ENCODE data around the gene ATRAID. TPM values are rescaled to one million over a fixed set of nuclear protein-coding genes. Genes with fewer than 3 reads are reported as not detected.

The ATRAID gene
- total and polyA plus RNA-seq, 10 of the 15 experiments (the other 5 are each of a cell fraction or from before 2014, with no cell fraction given) = 65.6 to 180 (median 120) TPM

DNA sequence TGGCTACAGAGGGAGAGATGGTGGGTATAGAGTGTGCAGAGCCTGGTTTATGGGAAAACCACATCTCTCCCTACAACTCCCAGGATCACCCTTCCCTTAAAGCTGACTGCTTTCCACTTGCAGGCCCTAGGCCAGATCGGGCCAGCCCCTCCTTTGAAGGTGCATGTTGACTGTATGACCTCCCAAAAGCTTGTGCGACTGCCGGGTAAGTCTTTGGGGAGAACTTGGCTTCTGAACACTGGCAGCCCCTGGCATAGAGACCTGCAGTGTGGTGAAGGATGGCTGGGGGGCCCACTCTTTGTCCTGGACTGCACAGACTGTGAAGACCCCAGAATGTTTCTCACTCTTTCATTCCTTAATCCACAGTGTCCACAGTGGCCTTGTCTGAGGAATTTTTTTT, 24.8 kb downstream of the ATRAID start (continued):
- TF ChIP-seq, protein P1, sequence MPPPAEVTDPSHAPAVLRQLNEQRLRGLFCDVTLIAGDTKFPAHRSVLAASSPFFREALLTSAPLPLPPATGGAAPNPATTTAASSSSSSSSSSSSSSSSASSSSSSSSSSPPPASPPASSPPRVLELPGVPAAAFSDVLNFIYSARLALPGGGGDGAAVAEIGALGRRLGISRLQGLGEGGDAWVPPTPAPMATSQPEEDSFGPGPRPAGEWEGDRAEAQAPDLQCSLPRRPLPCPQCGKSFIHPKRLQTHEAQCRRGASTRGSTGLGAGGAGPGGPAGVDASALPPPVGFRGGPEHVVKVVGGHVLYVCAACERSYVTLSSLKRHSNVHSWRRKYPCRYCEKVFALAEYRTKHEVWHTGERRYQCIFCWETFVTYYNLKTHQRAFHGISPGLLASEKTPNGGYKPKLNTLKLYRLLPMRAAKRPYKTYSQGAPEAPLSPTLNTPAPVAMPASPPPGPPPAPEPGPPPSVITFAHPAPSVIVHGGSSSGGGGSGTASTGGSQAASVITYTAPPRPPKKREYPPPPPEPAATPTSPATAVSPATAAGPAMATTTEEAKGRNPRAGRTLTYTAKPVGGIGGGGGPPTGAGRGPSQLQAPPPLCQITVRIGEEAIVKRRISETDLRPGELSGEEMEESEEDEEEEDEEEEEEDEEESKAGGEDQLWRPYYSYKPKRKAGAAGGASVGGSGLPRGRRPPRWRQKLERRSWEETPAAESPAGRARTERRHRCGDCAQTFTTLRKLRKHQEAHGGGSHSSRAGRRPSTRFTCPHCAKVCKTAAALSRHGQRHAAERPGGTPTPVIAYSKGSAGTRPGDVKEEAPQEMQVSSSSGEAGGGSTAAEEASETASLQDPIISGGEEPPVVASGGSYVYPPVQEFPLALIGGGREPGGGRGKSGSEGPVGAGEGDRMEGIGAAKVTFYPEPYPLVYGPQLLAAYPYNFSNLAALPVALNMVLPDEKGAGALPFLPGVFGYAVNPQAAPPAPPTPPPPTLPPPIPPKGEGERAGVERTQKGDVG (CRISPR knock-in tag; IDR thresholded peaks at IDR 0.05) = no peak
- no peak for TF ChIP-seq FOS (IDR thresholded peaks at IDR 0.05; ENCODE audit: borderline replicate concordance, extremely low read depth, insufficient read length)
- no peak for TF ChIP-seq RAD21 (IDR thresholded peaks at IDR 0.05; ENCODE audit: insufficient read depth, low read depth, low read length)
- TF ChIP-seq MEF2B (IDR thresholded peaks at IDR 0.05; ENCODE audit: partially characterized antibody, poor library complexity, severe bottlenecking) = no peak
- no peak for TF ChIP-seq RCOR1 (conservative IDR thresholded peaks at IDR 0.05; ENCODE audit: low read depth, low read length)
- TF ChIP-seq NR2F1 (conservative IDR thresholded peaks at IDR 0.05) = no peak
- no peak for TF ChIP-seq SRF (IDR thresholded peaks at IDR 0.05; ENCODE audit: low read depth in 2 of 2, low read length in 2 of 2)

DNA sequence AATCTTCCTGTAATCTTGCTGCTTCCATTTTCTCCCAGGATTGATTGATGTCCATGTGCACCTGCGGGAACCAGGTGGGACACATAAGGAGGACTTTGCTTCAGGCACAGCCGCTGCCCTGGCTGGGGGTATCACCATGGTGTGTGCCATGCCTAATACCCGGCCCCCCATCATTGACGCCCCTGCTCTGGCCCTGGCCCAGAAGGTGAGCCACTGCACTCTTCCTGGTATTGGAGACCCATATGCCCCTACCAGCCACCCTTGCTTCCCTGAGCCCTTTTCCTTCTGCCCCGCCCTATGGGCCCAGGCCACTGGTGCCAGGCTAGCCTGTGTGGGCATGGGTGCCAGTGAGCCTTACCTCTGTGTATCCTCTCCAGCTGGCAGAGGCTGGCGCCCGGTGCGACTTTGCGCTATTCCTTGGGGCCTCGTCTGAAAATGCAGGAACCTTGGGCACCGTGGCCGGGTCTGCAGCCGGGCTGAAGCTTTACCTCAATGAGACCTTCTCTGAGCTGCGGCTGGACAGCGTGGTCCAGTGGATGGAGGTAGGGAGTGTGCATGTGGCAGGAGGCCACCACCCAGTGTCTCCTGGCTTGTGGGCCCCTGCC, 25.6 kb downstream of the ATRAID start:
- H3K4me3 ChIP-seq = no peak overlapping the region
- no TSS peak for BruUV-seq (replicated peaks)
- no peaks in the 10 kb centered on the region for H3K4me1 ChIP-seq (ENCODE audit: control insufficient read depth, insufficient read depth, low read length)
- ChIA-PET CTCF (interaction anchor here (0.8 to 1.4 kb wide), 2 partner anchors 12 to 63 kb away, joined by 3 read pairs; no protein-coding TSS in a partner anchor), SMC1A (ENCODE audit: uncharacterized antibody, unreplicated experiment) (no interaction called here), POLR2A (no interaction called here), RAD21 (ENCODE audit: unreplicated experiment) (no interaction called here)
- WGBS (ENCODE audit: insufficient coverage, insufficient replicate concordance, low lambda C conversion rate, missing lambda C conversion rate) = 99% methylated on average over 15 of the region's 15 CpGs
- DNase-seq (ENCODE audit: low read depth, low spot score) (no peak), ATAC-seq (no peak), FAIRE-seq (no peak)
- H3K79me2 ChIP-seq (ENCODE audit: control insufficient read depth, insufficient read depth, low read length) = no peaks in the 10 kb centered on the region
- peaks cover 44 to 71% of the 10 kb centered on the region in 2 experiments for H3K36me3 ChIP-seq (ENCODE audit: control insufficient read depth in 2 of 2, insufficient read depth in 2 of 2, low read length in 1 of 2)
- no peaks in the 10 kb centered on the region for H3K9me3 ChIP-seq (replicated peaks; ENCODE audit: control insufficient read depth, insufficient read depth, low read length)
- intact Hi-C loops (cut with micrococcal nuclease; ENCODE audit: unreplicated experiment) = no loop called here
- H3K27ac ChIP-seq (ENCODE audit: control insufficient read depth, insufficient read depth) = no peak overlapping the region
- no peak overlapping the region for H3K9ac ChIP-seq (ENCODE audit: control insufficient read depth, insufficient read depth, low read length)
- in situ Hi-C loops (cut with MboI) = no loop called here
- H4K20me1 ChIP-seq (ENCODE audit: control insufficient read depth, insufficient read depth) = no peaks in the 10 kb centered on the region
- H2AFZ ChIP-seq (ENCODE audit: control insufficient read depth, low read depth, low read length) = no peak overlapping the region
- no peak for TF ChIP-seq ESRRA (IDR thresholded peaks at IDR 0.05; ENCODE audit: low read length)
- peak; percentile 22; the same call in 1 of the 2 replicates for TF ChIP-seq POLR2A (IDR thresholded peaks at IDR 0.05; ENCODE audit: low read depth, low read length)
- no peak overlapping the region for H3K4me2 ChIP-seq (ENCODE audit: control insufficient read depth, insufficient read depth)
- H3K27me3 ChIP-seq (replicated peaks in 1 of 2; ENCODE audit: control insufficient read depth in 2 of 2, insufficient read depth in 2 of 2, low read length in 1 of 2) = no peaks in the 10 kb centered on the region

Data from GM12878 (cell line).